GM18858 (cell line): ENCODE measurements around the gene CTNND2.

Experiments
- ATAC-seq: cut with Tn5 transposase; IDR thresholded peaks from one replicate; pipeline ENCODE4 v1.9.1; 2021; ENCODE audit not compliant: unreplicated experiment

The CTNND2 gene

DNA sequence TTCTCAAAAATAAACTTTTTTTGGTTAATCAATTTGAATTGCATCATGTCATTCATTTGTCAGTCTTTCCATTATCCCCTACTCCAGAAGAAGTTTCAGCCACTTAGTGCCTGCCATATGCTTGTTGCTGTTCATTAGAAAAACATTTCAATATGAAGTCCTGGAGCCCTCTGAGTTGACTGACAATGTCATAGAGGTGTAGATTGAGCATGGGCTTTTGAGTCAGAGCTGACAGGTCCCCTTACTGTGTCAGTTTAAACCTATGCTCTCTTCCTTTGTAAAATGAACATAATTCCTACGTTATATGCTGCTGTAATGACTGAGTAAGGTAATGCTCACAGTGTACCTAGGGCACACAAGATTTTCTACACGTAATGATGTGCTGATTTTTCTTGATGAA is 114.0 kb downstream of the CTNND2 start:
- no peak for ATAC-seq

DNA sequence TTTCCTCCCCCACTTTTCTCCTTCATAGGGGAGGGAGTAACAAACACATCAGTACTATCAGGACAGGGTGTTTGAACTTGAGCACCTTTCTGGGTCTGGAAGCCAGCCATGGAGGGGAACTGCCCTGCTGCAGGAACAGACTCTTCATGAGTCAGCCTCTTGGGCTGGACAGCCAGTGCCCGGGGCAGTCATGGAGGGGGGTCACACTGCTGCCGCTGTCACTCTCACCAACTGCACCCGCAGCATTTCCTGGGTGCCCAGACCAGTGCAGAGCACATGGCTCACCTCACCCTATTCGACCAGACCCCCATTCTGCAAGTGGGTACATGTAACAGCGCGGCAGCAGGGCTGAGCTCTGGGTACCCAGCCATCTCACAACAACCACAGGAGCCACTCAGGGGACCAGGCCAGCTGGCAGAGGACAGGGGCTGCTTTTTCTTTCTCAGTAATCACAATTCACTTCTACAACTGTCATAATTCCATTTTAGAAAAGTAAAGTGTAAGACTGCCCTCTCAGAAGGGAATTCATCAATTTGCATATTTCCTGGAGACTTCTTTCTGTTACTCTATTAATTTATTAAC is 118.4 kb downstream of the CTNND2 start:
- ATAC-seq: no peak

DNA sequence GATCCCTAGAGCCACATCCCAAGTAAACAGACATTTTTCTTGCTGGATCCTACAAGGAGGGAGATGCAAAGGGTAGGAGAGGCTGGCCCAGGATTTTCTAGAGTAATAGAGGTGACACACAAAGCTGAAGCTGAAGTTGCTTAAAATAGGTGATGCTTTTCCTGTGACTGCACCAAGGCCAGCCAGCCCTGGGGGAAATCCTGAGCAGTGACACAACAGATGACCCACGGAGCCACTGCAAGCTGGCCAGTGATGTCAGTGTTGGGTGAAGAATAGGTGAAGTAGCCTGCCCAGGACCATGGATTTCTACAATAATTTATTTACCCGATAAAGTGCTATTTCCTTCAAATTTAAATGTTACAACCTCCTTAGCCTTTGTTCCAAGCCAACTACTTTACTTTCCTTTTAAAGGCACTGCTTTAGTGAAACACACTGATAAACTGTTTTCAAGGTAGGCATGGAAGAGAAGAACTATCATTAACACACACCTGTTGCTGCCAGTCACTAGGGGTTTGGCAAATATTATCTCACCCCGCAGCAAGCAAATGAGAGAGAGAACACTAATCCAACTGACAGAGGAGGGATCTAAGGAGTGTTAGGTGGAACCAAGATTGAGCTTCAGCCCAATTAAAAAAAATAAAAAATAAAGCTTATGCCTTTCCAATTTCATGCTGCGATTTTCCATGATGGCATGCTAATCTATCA is 123.5 kb downstream of the CTNND2 start:
- no peak for ATAC-seq

DNA sequence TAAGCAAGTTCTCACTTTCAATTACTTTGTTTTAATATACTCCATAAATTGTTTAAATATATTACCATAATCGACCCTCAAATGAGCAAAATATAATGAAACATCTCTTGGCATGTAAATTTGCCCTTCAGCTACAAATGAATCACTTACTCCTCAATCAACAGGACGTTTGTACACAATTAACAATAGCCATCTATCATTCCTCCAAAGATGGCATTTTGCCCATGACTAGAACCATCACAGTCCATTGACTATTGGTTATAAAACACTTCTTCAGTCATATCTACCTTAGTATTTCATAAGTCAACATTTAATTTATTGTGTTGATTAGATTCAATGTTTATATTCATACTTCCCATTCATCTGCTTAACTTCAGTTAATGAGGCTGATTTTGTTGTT is 127.2 kb downstream of the CTNND2 start:
- ATAC-seq: no peak

DNA sequence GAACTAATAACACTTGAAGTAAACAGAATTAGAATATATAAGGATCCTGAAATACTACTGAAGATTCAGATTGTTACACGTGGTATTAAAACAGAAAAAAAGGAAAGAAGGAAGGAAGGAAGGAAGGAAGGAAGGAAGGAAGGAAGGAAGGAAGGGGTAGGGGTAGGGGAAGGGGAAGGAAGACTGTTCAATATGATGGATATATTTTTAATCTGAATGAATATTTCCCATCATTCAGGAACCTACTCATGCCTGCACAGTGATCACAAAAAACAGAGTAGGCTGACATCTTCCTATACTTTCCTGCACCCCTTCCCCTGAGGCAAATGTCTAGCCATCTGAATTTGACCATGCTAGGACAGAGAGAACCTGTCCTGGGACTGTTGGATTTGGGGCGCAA is 133.9 kb downstream of the CTNND2 start:
- no peak for ATAC-seq

DNA sequence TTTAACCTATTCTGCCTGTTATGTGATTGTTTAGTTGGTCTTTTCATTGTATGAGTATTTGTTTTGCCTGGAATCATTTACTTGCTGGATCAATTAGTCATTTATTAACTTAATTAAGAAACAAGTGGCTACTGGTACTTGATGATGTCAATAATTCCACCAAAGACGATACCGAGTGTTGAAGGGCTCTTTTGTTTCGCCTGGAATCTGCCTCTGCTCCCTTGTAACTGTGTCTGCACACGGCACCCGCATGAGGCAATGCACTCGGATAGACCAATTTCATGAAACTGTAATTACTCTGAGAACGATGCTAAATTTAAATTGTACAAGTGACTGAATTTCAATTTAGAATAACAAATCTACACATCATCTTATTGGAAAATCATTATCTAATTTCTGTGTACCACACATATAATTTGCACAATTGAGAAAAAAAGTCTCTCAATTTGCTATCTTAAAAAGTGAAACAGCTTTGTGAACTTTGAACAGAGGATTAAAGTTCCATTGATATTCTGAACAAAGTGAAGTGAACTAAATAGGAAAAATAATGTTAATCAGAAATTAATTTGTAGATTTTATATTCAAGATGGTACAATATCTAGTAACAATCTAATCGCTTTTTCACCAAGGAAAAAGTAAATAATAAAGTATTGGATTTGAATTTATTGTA is 143.2 kb downstream of the CTNND2 start:
- no peak for ATAC-seq

DNA sequence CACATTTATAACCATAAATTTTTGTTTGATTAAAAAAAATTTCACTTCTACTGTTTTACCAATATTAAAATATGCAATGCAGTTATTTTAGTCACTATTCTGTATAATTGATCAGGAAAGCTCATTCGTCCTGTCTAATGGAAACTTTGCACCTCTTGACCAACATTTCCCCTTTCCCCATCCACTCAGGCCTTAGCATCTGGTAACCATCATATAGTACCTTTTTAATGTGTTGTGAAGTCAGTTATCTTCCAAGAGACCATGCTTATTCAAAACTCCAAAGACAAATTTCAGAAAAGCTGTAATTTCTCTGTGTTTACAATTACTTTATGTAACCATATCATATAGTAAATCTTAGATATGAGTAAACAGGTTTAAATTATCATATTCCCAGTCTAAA is 145.9 kb downstream of the CTNND2 start:
- no peak for ATAC-seq

DNA sequence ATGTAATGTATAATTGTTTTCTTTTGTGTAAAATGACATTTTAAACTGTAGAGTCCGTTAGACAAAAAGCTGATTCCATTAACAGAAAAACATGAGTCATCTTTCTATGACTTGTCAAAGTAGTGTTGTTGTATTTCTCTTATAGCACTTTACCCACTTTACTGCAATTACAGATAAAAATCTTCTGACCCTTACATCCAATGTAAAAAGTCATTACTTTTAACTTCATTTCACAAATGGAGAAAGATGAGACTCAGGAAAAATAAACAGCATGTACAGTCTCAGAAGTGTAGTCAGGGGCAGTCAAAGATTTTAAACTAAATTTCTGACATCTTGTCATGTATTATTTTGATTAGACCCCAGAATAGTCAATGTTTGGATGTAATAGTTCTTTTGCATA is 146.6 kb downstream of the CTNND2 start:
- ATAC-seq: no peak

DNA sequence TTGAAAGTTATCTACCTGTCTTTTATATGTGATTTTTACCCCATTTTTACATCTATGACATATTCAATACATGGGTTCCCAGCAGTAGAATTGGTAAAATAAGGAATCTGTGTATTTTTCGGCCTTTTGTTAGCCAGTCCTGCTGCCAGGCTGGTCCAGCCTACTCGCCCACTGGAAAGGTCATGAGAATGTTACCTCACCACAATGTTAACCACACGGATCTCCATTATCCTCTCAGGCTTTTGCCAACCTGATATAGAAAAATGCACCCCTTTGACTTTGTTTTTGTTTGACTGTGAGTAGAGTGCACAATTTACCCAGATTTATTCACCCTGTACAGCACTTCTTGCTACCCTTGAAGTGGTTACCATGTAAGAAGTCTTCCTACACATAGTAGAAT is 167.2 kb downstream of the CTNND2 start:
- no peak for ATAC-seq

DNA sequence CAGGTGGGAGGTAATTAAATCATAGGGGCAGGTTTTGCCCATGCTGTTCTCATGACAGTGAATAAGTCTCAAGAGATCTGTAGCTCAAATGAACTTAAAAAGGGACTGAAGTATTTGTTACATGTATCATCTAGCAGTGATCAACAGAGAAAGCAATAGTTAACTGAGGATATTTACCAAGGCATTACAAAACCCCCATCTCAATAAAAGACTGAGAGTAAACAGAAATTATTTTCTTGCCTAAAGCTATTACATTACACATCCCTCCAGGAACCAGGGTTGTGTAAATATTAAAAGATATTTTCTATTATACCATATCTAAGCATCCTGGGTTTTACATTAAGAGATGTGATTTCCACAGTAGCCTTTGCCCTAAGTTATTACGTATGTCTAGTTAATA is 169.9 kb downstream of the CTNND2 start:
- no peak for ATAC-seq

DNA sequence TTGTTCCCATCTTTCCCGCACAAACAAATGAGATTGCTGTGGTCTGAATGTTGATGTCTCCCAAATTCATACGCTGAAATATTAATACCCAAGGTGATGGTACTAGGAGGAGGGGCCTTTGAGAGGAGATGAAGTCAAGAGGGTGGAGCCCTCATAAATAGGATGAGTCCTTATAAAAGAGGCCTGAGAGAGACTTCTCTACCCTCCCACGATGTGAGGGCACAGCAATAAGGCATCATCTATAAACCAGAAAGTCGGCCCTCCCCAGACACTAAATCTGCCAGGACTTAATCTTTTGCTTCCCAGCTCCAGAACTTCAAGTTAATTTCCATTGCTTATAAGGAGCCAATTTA is 170.4 kb downstream of the CTNND2 start:
- ATAC-seq: no peak

DNA sequence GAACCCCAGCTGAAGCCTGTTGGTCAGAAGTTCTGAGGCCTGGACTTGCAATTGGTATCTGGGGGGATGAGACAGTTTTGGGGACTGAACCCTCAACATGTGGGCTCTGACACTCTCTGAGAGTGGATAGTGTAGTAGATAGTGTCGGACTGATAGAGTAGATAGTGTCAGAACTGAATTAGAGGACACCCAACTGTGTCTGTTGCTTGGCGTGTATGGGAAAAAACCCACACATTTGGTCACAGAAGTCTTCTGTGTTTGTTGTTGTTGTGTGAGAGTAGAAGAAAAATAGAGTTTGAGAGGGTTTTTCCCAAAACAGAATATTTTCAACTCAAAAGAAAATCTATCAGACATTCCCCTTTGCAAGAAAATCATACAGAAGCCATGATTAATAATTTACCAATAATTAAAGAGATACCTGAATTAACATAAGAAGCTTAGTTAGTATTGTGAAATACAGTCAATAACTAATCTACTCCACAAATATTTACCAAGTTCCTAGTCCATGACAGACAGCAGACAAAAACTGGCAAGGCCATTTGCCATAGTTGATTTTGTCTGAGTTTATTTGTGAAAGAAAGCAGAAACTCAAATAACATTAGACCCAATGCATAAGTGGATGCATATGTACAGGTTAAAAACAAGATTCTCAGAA is 170.9 kb downstream of the CTNND2 start:
- ATAC-seq: no peak

DNA sequence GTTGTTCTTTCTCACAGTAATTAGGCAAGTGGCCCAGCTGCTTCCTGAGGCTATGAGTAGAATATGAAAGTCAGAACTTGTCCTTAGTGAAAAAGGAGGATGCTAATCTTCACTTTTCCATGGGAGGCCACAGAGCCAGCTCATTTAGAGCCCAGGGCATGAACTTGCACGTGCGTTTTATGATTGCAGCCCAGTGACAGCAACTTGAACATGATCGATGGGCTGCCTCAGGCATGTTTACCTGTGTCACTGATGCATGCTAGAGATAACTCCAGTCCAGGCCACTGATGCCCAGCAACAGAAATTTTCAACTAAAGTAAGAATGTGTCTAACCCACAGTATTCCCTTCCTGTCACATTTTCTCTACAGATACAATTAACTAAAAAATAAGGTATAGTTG is 179.3 kb downstream of the CTNND2 start:
- no peak for ATAC-seq

DNA sequence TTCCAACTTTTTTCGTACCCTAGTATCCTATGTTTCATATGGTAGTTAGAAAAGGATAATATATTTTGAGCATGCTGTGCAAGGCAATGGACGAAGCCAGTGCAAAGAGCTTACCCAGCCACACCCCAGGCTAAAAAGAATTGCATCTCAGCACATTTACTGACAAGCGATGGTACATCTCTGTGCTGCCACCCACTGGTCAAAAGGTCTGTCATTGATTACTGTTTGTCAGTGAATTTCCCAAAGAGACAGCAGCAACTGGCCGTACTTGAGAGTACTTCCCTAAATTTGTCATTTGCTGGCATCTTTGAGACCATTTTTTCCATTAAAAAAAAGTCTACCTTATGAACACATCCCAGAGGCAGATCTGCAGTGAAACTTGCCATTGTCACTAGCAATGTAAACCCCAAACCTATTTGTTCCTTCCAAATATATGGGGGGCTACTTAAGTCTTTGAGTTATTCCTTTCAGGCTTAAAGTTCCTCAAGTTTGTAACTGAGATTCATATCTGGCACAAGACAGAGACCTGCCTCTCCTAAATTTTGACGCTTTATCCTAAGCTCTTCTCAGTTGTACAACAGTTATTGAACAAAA is 184.3 kb downstream of the CTNND2 start:
- peak; percentile 73 for ATAC-seq

DNA sequence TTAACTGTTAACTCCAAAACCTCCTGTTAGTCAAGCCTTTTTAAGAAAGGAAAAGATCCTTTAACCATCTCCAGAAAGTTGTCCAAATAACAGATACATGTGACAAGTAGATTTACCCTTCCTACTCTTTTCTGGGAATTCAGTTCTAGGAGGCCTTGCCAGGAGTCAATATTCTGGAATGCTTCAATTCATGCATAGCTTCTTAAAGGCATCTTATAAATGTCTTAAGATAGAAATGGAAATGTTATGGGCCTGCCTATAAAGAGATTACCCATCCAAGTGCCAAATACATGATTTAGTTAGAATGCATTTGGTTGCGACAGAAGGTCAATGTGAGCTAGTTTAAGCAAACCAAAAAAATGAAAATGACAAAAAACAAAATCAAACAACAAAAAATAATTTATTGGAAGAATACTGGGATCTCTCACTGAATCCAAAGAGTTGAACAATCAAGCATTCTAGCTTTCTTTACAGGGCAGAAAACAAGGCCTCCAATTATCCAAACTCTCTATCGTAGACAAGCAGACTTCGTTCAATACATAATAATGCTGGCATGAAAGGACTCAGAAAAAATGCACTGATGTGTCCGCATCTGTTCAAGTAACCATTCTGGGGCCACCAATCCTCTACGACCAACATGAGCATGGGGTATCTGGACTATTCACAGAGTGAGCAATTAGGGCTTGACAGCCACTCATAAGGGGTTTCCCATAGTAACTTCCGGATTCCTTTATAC is 188.6 kb downstream of the CTNND2 start:
- no peak for ATAC-seq

DNA sequence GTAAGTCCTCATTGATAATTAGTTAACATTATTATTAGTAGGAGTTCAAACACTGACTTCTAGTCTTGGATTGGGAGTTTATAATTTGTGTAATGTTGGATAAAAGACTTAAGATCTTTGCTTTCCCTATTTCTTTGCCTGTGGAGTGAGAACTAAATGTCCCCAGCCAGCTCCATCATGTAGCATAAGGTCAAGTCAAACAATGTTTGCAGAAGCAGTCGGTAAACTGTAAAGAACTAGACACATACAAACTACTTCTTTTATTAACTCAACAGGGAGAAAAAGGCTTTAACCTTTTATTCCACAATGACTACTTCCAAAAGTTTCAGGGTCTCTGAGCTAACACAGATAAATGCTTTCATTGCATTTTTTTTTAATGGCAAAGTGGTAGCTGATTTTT is 192.3 kb downstream of the CTNND2 start:
- no peak for ATAC-seq

DNA sequence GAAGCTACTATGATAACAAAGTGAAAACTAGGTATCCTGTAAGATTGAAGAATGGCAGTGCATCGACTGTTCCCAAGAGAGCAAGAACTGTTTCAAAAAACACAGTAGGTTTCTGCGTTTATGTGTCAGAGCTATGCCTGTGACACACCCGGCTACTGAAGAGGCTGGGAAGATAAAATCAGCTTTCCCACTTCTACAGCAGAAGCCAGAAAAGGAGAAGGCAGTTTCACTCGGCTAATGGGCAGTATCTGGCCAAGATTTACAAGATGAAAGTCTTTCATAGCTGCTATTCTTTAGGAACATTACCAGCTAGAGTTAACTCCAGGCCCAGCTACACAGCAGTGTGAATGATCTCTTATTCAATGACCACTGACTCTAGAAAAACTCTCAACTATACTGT is 195.2 kb downstream of the CTNND2 start:
- ATAC-seq: no peak

DNA sequence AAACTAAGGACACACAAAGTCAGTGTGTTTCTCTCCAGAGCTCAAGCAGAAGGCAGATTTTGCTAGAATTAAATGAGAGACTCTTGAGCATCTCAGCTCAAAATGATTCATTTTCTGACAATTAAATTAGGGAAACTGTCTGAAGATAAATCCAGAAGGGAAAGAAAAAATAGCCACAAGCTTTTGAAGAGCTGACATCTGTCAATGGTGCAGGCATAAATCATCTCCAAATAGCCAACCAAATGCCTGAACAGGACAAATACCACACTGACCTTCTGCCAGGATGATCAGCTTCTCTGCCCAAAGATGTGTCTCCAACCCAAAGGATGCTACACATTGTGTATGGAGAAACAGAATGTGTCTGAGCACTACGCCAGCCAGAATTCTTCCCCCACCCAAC is 199.3 kb downstream of the CTNND2 start:
- ATAC-seq: no peak

DNA sequence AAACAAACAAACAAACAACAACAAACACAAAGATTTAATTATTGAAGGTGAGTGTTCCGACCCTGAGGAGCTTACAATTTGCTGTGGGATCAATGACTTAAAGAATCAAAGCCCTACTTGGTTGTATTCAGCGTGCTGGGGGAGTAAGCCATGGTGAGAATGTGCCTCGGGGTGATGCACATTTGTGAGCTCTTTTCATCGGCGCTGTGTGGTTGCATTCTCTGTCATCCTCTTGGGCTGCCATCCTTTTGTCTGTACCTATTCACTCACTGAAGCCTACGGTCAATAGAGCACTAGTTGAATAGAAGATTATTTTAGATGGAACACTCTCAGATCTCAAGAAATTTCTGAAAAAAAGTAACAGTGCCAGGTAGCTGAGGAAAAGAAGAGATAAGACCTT is 203.9 kb downstream of the CTNND2 start:
- ATAC-seq: no peak

DNA sequence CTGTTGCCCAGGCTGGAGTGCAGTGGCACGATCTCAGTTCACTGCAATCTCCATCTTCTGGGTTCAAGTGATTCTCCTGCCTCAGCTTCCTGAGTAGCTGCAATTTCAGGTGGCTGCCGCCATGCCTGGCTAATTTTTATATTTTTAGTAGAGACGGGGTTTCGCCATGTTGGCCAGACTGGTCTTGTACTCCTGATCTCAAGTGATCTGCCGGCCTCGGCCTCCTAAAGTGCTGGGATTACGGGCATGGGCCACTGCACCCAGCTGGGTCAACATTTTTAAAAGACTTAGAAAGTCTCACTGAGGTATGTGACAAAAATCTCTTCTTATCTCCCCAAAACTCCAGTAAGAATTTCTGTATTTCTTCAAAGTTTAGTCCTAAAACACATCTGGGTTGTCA is 211.6 kb downstream of the CTNND2 start:
- no peak for ATAC-seq

DNA sequence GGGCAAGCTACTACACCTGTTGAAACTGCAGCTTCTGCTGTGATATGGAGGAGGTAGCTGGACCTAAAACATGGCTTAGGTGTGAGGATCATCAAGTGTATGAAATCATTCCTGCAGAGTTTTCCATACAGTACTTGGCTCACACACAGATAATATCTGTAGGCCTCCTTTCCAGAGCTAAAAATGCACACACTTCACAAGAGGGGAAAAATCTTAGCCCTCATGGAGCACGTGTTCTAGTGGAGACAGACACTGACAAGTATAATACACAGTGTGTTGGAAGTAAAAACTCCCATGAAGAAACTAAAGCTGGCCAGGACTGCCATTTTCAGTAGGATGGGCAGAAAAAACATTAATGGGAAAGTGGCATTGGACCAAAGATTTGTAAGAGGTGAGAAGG is 216.7 kb downstream of the CTNND2 start:
- ATAC-seq: no peak
